HG03175 (cell line): Measurements from ENCODE around the gene SART1.
A peak's percentile ranks its signal among the peaks of the same experiment; 100 is the strongest.

ENCODE experiments used
- ATAC-seq: cut with Tn5 transposase; IDR thresholded peaks from one replicate; pipeline ENCODE4 v1.9.1; 2021; ENCODE audit warnings: mild to moderate bottlenecking, moderate library complexity; ENCODE audit not compliant: unreplicated experiment

The SART1 gene

DNA sequence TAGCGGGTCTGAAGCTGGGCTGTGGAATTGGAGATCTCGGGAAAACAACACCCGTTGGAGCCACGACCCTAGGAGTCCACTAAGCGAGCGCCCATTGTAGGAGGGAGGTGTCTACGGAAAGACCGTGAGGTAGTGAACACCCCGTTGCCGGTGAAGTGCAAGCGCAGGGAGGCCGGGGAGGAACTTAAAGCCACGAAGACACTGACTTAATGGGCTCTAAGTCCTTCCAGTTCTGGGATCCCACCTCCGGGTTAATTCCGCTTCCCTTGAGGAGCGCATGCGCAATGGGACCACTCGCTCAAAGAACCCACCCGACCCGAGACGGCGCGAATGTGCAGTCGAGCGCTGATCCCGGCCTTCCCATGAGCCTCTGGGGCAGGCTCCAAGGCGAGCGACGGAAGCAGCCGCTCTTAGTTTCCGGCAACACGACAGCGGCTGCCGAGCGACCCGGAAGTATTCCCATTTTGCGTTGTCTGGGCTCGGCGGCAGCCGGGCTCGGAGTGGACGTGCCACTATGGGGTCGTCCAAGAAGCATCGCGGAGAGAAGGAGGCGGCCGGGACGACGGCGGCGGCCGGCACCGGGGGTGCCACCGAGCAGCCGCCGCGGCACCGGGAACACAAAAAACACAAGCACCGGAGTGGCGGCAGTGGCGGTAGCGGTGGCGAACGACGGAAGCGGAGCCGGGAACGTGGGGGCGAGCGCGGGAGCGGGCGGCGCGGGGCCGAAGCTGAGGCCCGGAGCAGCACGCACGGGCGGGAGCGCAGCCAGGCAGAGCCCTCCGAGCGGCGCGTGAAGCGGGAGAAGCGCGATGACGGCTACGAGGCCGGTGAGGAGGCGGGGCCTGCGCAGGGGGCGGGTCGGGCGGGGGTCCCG is at the start of gene SART1:
TSS of gene SART1 (plus strand) at position 468 of the 874 bp plus-strand sequence. CDS start at position 515, 47 bp downstream.
- ATAC-seq, result peak; percentile 85

- no peak for ATAC-seq
Measured at GRCh38 chr11:65912845-65913244, 48.7 kb upstream of the SART1 start.

- no peak for ATAC-seq
Measured at GRCh38 chr11:65915101-65915820, 46.3 kb upstream of the SART1 start.

DNA sequence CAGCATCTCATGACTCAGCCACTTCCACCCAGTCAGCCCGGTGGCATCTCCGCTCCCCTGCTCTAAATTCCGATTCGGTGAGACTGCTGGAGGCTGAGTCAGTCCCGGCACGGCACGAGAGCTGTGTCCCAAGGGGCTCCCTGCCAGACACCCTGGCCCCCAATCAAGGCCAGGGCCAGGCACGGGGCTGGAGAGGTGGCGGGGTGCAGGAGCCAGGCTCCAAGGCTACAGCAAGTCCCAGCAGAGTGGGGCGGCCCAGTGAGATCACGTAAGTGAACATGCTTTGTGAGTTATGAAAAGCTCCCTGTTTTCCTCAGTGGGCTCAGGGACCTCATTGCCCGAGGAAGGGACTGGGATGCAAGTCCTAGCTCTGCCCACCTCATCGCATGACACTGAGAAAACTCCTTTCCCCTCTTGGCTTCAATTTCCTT is 45.7 kb upstream of the SART1 start:
- ATAC-seq, result no peak

DNA sequence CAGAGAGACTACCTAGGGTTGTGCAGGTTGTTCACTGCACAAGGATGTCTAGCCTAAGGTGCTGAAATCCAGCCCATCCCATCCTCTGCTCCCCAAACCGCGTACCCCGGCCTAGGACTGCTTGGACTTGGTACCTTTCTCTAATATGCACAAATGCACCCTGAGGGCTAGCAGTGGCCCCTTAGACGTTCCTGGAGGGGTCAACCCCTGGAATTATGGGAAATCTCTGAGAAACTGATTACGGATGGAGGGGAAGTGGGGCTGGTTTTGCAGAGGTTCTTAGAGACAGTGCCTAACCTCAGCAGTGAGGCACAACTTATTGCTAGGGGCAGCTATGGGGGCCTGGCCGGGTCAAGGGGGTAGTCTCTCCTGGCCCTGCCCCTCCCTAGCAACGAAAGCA is 45.1 kb upstream of the SART1 start:
- ATAC-seq, result no peak

DNA sequence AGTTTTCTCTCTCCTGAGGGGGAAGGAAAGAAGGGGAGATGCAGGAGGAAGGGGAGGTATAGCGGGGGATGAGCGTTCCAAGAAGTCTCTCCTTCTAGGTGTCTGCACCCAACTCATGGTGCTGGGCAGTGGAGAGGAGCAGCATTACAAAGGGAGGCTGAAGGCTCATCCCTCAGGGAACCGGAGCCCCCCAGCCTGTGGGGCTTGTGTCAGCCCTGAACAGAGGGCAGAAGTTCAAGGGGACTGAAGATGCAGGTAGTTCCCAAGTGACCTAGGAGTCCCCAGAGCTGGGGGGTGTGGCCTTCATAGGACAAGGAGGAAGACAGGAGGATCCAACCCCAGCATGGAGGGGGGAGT is 44.5 kb upstream of the SART1 start:
- no peak for ATAC-seq

GRCh38 chr11:65917434-65918210 is 43.9 kb upstream of the SART1 start:
- ATAC-seq, result no peak

- ATAC-seq, result peak; percentile 69
Measured at GRCh38 chr11:65918211-65919140, 43.1 kb upstream of the SART1 start, which contains the start of gene C11orf68. Gene C11orf68 (minus strand): TSS chr11:65919062. CDS start chr11:65919031, 31 bp downstream.

GRCh38 chr11:65919141-65919572 is 42.4 kb upstream of the SART1 start, which contains the start of gene DRAP1:
Gene DRAP1 (plus strand): TSS chr11:65919426. CDS start chr11:65919502, 76 bp downstream.
- ATAC-seq, result peak; percentile 82

DNA sequence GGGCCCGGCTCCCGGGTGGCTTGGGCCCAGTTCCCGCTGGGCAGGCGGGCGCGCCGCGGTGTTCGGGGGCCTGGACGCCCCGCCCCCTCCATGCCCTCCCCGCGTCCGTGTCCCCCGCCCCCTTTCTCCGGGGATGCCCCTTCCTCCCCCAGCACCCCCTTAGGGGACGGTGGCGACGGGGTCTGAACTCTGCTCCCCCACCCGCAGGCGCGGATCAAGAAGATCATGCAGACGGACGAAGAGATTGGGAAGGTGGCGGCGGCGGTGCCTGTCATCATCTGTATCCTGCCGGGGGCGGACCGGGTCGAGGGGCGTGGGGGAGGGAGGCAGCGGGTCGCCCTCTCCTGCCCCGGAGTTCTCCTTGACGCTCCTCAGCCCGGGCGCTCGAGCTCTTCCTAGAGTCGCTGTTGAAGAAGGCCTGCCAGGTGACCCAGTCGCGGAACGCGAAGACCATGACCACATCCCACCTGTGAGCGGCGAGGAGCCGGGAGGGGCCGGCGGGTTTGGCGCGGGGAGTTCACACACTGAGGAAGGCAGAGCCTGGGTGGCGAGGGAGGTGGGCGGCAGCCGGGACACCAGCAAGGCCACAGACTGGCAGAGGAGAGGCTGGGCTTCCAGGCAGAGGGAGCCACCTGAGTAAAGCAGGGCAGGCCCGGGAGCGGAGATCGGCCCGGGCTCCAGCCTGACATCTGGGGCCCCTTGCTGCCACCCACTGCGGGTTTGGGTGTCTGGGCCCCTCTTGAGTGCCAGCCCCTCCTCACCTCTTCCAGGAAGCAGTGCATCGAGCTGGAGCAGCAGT is 41.8 kb upstream of the SART1 start:
- peak; percentile 39 for ATAC-seq

- ATAC-seq, result no peak
Measured at GRCh38 chr11:65920372-65920802, 41.1 kb upstream of the SART1 start.

GRCh38 chr11:65921033-65921555 is 40.4 kb upstream of the SART1 start:
- ATAC-seq, result no peak

DNA sequence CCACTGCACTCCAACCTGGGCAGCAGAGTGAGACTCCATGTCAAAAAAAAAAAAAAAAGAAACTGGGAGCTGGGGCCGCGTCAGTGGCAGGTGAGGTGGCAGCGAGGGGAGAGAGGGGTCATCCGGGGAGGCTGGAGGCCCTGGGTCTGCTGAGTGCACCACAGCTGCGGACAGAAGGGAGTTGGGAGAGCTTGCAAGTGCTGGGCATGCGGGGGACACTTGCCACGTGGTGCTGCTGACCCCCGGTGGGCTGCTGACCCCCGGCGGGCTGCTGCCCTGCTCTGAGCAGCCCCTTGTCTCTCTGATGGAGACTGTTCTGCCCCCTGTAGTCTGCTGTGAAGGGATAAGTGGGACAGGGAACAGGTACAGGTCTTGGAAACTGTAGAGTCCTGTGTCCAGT is 39.7 kb upstream of the SART1 start:
- ATAC-seq, result no peak

DNA sequence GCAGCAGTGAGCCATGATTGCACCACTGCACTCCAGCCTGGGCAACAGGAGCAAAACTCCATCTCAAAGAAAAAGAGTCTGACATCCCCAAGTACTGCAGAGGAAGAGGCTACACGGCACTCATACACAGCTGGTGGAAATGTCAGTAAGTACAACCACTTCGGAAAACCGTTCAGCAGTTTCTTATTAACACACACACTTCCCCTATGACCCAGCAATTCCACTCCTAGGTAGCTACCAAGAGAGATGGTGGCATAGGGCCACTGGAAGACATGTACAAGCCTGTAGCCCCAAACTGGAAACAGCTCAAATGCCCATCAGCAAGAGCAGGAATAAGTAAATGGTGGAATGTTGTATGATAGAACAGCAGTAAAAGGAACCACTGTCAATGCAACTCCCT is 39.0 kb upstream of the SART1 start:
- no peak for ATAC-seq

GRCh38 chr11:65925397-65925796 is 36.1 kb upstream of the SART1 start:
- no peak for ATAC-seq

DNA sequence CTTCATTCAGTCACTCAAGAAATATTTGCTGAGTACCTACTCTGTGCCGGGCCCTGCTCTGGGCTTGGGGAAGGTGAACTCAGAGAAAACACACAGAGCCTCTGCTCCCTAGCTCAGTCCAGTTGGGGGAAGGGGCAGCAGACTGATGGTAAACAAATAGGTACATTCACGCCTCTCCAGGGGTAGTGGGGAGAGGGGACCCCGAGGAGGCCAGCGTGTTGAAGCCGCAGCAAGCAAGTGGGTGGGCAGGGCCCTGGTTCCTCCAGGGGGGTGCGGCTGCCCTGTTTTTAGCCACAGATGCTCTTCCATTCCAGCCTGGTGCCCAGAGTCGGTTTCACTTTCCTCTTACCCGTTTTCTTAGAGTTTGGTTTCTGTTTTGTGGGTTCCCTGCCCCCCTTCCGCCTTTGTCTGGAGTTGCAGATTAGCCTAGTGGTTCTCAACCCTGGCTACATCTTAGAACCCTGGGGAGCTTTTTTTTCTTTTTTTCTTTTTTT is 33.6 kb upstream of the SART1 start:
- peak; percentile 80 for ATAC-seq

GRCh38 chr11:65928667-65929066 is 32.9 kb upstream of the SART1 start:
- ATAC-seq, result no peak

DNA sequence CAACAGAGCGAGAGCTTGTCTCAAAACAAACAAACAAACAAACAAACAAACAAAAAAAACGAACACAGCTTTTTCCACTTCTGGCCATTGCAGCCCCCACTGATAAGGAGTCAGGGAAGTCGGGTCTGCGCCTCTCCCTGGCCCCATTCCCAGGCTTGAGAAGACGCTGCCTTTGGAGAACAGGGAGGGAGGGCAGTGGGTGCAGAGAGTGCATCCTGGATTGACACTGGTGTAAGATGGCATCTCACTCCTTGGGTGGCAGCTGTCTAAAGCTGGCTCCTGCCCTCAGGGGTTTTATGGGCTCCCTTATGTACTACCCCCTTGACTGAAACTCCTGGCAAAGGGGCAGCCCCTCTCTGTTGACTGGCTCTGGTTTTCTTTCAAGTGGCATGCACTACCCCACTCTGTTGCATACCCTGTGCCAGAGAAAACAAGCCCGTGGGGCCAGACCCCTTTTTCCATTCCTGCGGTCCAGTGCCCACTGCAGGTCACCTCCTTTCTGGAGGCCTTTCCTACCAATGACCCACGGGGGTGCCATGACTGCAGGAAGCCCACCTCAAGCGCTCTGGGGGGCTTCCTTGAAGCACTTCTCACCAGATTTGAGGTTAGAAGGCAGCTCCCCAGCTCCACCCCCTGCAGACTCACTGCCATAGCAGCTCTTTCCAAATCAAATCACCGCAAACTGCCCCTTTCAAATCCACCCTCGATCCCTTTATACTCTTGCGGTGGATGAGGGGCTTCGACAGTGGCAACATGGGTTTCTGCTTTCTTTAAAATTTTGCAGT is 29.6 kb upstream of the SART1 start:
- ATAC-seq, result no peak
